OCI-LY1 (cell line): ENCODE data around the gene PYROXD2.

Source experiments
- H2AFZ ChIP-seq: fragments of 200-600 bp; sonication (generic), shearing (Covaris generic); 2 replicates; pipeline ENCODE4 v1.6.0; 2014; ENCODE audit warnings: antibody characterized with exemption, mild to moderate bottlenecking, low read length
- H3F3A ChIP-seq: fragments of 200-600 bp; sonication (generic), shearing (Covaris generic); 2 replicates; pipeline ENCODE4 v1.6.0; 2014; ENCODE audit warnings: mild to moderate bottlenecking, antibody characterized with exemption, low read length, moderate library complexity; ENCODE audit not compliant: insufficient read depth
- H3K27ac ChIP-seq: fragments of 200-600 bp; sonication (generic); 2 replicates; pipeline ENCODE4 v1.5.1; 2014; ENCODE audit warnings: low read length, mixed run types, mild to moderate bottlenecking, low read depth; ENCODE audit not compliant: poor library complexity, severe bottlenecking
- H3K27me3 ChIP-seq: fragments of 200-600 bp; sonication (generic); 2 replicates; pipeline ENCODE4 v1.6.0; 2014; ENCODE audit warnings: antibody characterized with exemption, mild to moderate bottlenecking, low read length, moderate library complexity; ENCODE audit not compliant: insufficient read depth
- H3K36me3 ChIP-seq: fragments of 200-600 bp; sonication (generic); 2 replicates; pipeline ENCODE4 v1.6.1; 2014; ENCODE audit warnings: mild to moderate bottlenecking, antibody characterized with exemption, low read length, moderate library complexity, mixed read lengths; ENCODE audit not compliant: insufficient read depth
- H3K4me1 ChIP-seq: fragments of 200-600 bp; sonication (generic); 2 replicates; pipeline ENCODE4 v1.5.1; 2014; ENCODE audit warnings: mild to moderate bottlenecking, low read length, moderate library complexity; ENCODE audit not compliant: insufficient read depth, severe bottlenecking
- H3K4me2 ChIP-seq: fragments of 200-600 bp; sonication (generic), shearing (Covaris generic); 2 replicates; pipeline ENCODE4 v1.6.1; 2014; ENCODE audit warnings: low read length
- H3K4me3 ChIP-seq: fragments of 200-600 bp; sonication (generic); 2 replicates; pipeline ENCODE4 v1.5.1; 2014; ENCODE audit warnings: low read length, low read depth, mild to moderate bottlenecking, mixed read lengths; ENCODE audit not compliant: poor library complexity, severe bottlenecking
- H3K79me2 ChIP-seq: fragments of 200-600 bp; shearing (Covaris generic); 2 replicates; pipeline ENCODE4 v1.6.1; 2016; ENCODE audit warnings: mixed run types, low read length, mixed read lengths; ENCODE audit not compliant: insufficient read depth
- H3K9ac ChIP-seq: fragments of 200-600 bp; sonication (generic), shearing (Covaris generic); 2 replicates; pipeline ENCODE4 v1.6.1; 2014; ENCODE audit warnings: mild to moderate bottlenecking, low read length, mixed read lengths
- H3K9me2 ChIP-seq: fragments of 200-600 bp; sonication (generic), shearing (Covaris generic); 2 replicates; pipeline ENCODE4 v1.6.1; 2014; ENCODE audit warnings: low read depth, mild to moderate bottlenecking, low read length, mixed read lengths
- H3K9me3 ChIP-seq: fragments of 200-600 bp; shearing (Covaris generic); 2 replicates; pipeline ENCODE4 v1.6.1; 2014; ENCODE audit warnings: low read length, mixed read lengths
- H4K20me1 ChIP-seq: fragments of 200-600 bp; sonication (generic), shearing (Covaris generic); 2 replicates; pipeline ENCODE4 v1.6.0; 2016; ENCODE audit warnings: mild to moderate bottlenecking, low read length; ENCODE audit not compliant: insufficient read depth
- CTCF ChIP-seq: fragments of 200-600 bp; sonication (generic), shearing (Covaris generic); IDR thresholded peaks from 2 replicates; pipeline ENCODE4 v1.5.1; 2017; ENCODE audit warnings: mild to moderate bottlenecking, antibody characterized with exemption, low read length, moderate library complexity, mixed read lengths
- EZH2 ChIP-seq: fragments of 200-600 bp; sonication (generic), shearing (Covaris generic); IDR thresholded peaks from 2 replicates; pipeline ENCODE4 v1.8.0; 2017; ENCODE audit warnings: borderline replicate concordance, mixed run types, mild to moderate bottlenecking, antibody characterized with exemption, low read length, moderate library complexity, mixed read lengths

PYROXD2 gene

GRCh38 chr10:98338318-98338717 lies 76.7 kb downstream of the PYROXD2 start:
- no peak overlapping the region for H2AFZ ChIP-seq
- no peaks in the 10 kb centered on the region for H3K79me2 ChIP-seq
- H3K4me3 ChIP-seq = no peak overlapping the region

GRCh38 chr10:98337484-98337883 lies 77.5 kb downstream of the PYROXD2 start:
- no peak overlapping the region for H3K27ac ChIP-seq
- no peaks in the 10 kb centered on the region for H3F3A ChIP-seq
- no peaks in the 10 kb centered on the region for H3K79me2 ChIP-seq
- no peak overlapping the region for H3K4me3 ChIP-seq
- H3K9me3 ChIP-seq = no peaks in the 10 kb centered on the region
- no peaks in the 10 kb centered on the region for H3K9me2 ChIP-seq
- no peak overlapping the region for H2AFZ ChIP-seq
- TF ChIP-seq EZH2 (no peak), CTCF (no peak)
- H3K4me1 ChIP-seq = no peaks in the 10 kb centered on the region
- H3K9ac ChIP-seq = no peak overlapping the region
- no peak overlapping the region for H3K4me2 ChIP-seq
- H3K36me3 ChIP-seq = no peaks in the 10 kb centered on the region
- no peaks in the 10 kb centered on the region for H4K20me1 ChIP-seq
- H3K27me3 ChIP-seq = no peaks in the 10 kb centered on the region

More at GRCh38 chr10:98338318-98338717, 76.7 kb downstream of the PYROXD2 start:
- Histone ChIP-seq H3K36me3 (no peaks in the 10 kb centered on the region), H3K9me3 (no peaks in the 10 kb centered on the region), H3K4me1 (no peaks in the 10 kb centered on the region), H3K27me3 (no peaks in the 10 kb centered on the region), H3F3A (no peaks in the 10 kb centered on the region), H3K4me2 (no peak overlapping the region), H4K20me1 (no peaks in the 10 kb centered on the region), H3K27ac (no peak overlapping the region), H3K9me2 (no peaks in the 10 kb centered on the region), H3K9ac (no peak overlapping the region)
- TF ChIP-seq EZH2 = no peak
- TF ChIP-seq CTCF = no peak
